H1 (cell line): ENCODE results near the gene GNG7. TPM values are rescaled to one million over a fixed set of nuclear protein-coding genes. Genes with fewer than 3 reads are reported as not detected.

Source experiments
- CTCF ChIA-PET: fragments of 300-600 bp; sonication (Branson Sonifier 250); formaldehyde crosslinking; loops from one replicate; lab custom pipeline; 2021; ENCODE audit not compliant: partially characterized antibody; lab: Charles Lee
- POLR2A ChIA-PET: fragments of 300-600 bp; sonication (Branson Sonifier 250); formaldehyde crosslinking; loops from one replicate; lab custom pipeline; 2021; ENCODE audit warnings: inconsistent platforms; ENCODE audit not compliant: partially characterized antibody; lab: Charles Lee
- DNase-seq, 2 experiments: peaks; one replicate each; pipeline versions ENCODE4 v3.0.0 to v3.0.0-alpha.2; 2010 to 2022; ENCODE audit warnings: low spot score in 2 of 2, low read depth in 1 of 2, mixed read lengths in 1 of 2
- FAIRE-seq: peaks from 2 replicates; lab custom pipeline; 2011; peaks lifted over from hg19 to GRCh38; lab: Jason Lieb, UNC
- H2AFZ ChIP-seq: 2 replicates; pipeline ENCODE4 v1.8.1; 2012; ENCODE audit warnings: low read length, inconsistent platforms
- H2AK5ac ChIP-seq: 2 replicates; pipeline ENCODE4 v1.6.1; 2013; ENCODE audit warnings: low read depth, low read length
- H2BK120ac ChIP-seq: replicated peaks from 2 replicates; pipeline ENCODE3; 2013; ENCODE audit warnings: low read depth, low read length, inconsistent platforms
- H2BK12ac ChIP-seq: 2 replicates; pipeline ENCODE4 v1.6.1; 2013; ENCODE audit warnings: low read depth, low read length
- H2BK15ac ChIP-seq: 2 replicates; pipeline ENCODE4 v1.6.1; 2013; ENCODE audit warnings: low read length
- H2BK20ac ChIP-seq: 2 replicates; pipeline ENCODE4 v1.6.1; 2013; ENCODE audit warnings: low read length
- H2BK5ac ChIP-seq: 2 replicates; pipeline ENCODE4 v1.6.1; 2013; ENCODE audit warnings: low read depth, low read length
- H3K14ac ChIP-seq: 2 replicates; pipeline ENCODE4 v1.6.1; 2013; ENCODE audit warnings: inconsistent platforms; ENCODE audit not compliant: insufficient read length
- H3K18ac ChIP-seq: 2 replicates; pipeline ENCODE4 v1.6.1; 2013; ENCODE audit warnings: low read length; ENCODE audit errors: extremely low read depth
- H3K23ac ChIP-seq: 2 replicates; pipeline ENCODE4 v1.6.1; 2013; ENCODE audit warnings: inconsistent platforms; ENCODE audit not compliant: insufficient read length
- H3K23me2 ChIP-seq: 2 replicates; pipeline ENCODE4 v1.6.1; 2013; ENCODE audit warnings: low read depth, low read length
- H3K27ac ChIP-seq: 2 replicates; pipeline ENCODE4 v1.6.1; 2011; ENCODE audit warnings: low read depth, low read length, inconsistent platforms
- H3K27me3 ChIP-seq, 4 experiments: replicated peaks in 1 of 4; 1 replicate in 1 of 4; 2 replicates in 3 of 4; pipeline versions ENCODE4 v1.6.1 to v1.8.1; 2011 to 2013; ENCODE audit warnings: low read length in 3 of 4, mild to moderate bottlenecking in 3 of 4, inconsistent platforms in 2 of 4, mixed read lengths in 2 of 4, moderate library complexity in 1 of 4; ENCODE audit not compliant: control insufficient read depth in 3 of 4, insufficient read depth in 3 of 4; ENCODE audit errors: extremely low read depth in 1 of 4
- H3K36me3 ChIP-seq, 4 experiments: 2 replicates each; pipeline versions ENCODE4 v1.6.1 to v1.8.1; 2011 to 2013; ENCODE audit warnings: mild to moderate bottlenecking in 4 of 4, low read length in 3 of 4, moderate library complexity in 2 of 4, control low read depth in 1 of 4, inconsistent platforms in 1 of 4; ENCODE audit not compliant: insufficient read depth in 4 of 4, control insufficient read depth in 2 of 4
- H3K4ac ChIP-seq: replicated peaks from 2 replicates; pipeline ENCODE3; 2013; ENCODE audit warnings: low read length, low read depth, mixed read lengths, inconsistent platforms; ENCODE audit not compliant: insufficient read length
- H3K4me1 ChIP-seq, 4 experiments: replicated peaks in 1 of 4; 1 replicate in 1 of 4; 2 replicates in 3 of 4; pipeline versions ENCODE4 v1.6.1 to v1.8.1; 2011 to 2013; ENCODE audit warnings: low read length in 3 of 4, inconsistent platforms in 2 of 4, mixed read lengths in 1 of 4; ENCODE audit not compliant: insufficient read depth in 4 of 4, control insufficient read depth in 3 of 4
- H3K4me2 ChIP-seq, 2 experiments: 2 replicates each; pipeline versions ENCODE4 v1.6.1 to v1.8.1; 2011 to 2013; ENCODE audit warnings: low read depth in 2 of 2, low read length in 2 of 2, control low read depth in 1 of 2, inconsistent platforms in 1 of 2, mild to moderate bottlenecking in 1 of 2; ENCODE audit not compliant: insufficient read depth in 1 of 2
- H3K4me3 ChIP-seq, 4 experiments: fragments of 200-600, 300-600 bp in 1 of 4; sonication (generic), shearing (Covaris generic), sonication (Bioruptor Twin) in 1 of 4; 2 replicates each; pipeline versions ENCODE4 v1.5.1 to v1.8.1; 2011 to 2016; ENCODE audit warnings: low read length in 4 of 4, low read depth in 3 of 4, control low read depth in 2 of 4, inconsistent platforms in 2 of 4, mild to moderate bottlenecking in 2 of 4, mixed read lengths in 1 of 4, moderate library complexity in 1 of 4; ENCODE audit not compliant: insufficient read depth in 2 of 4; ENCODE audit errors: extremely low read depth in 1 of 4
- H3K56ac ChIP-seq: replicated peaks from 2 replicates; pipeline ENCODE3; 2013; ENCODE audit warnings: low read depth, mild to moderate bottlenecking, mixed read lengths, low read length, inconsistent platforms; ENCODE audit not compliant: insufficient read length
- H3K79me1 ChIP-seq: 2 replicates; pipeline ENCODE4 v1.6.1; 2013; ENCODE audit warnings: low read depth, low read length, control low read depth
- H3K79me2 ChIP-seq, 2 experiments: 2 replicates each; pipeline versions ENCODE4 v1.6.1 to v1.8.1; 2012 to 2013; ENCODE audit warnings: low read length in 2 of 2, mild to moderate bottlenecking in 2 of 2, inconsistent platforms in 1 of 2; ENCODE audit not compliant: insufficient read depth in 2 of 2, control insufficient read depth in 1 of 2
- H3K9ac ChIP-seq, 4 experiments: replicated peaks in 1 of 4; 1 replicate in 1 of 4; 2 replicates in 3 of 4; pipeline versions ENCODE4 v1.6.1 to v1.8.1; 2011 to 2013; ENCODE audit warnings: low read depth in 3 of 4, low read length in 3 of 4, control low read depth in 2 of 4, mild to moderate bottlenecking in 2 of 4, moderate library complexity in 2 of 4, inconsistent platforms in 1 of 4; ENCODE audit errors: extremely low read depth in 1 of 4
- H3K9me3 ChIP-seq, 2 experiments: 2 replicates each; pipeline versions ENCODE4 v1.6.1 to v1.8.1; 2012 to 2013; ENCODE audit warnings: mild to moderate bottlenecking in 2 of 2, moderate library complexity in 2 of 2, control low read depth in 1 of 2, inconsistent platforms in 1 of 2, low read depth in 1 of 2, low read length in 1 of 2, mixed read lengths in 1 of 2; ENCODE audit not compliant: insufficient read depth in 2 of 2
- H4K20me1 ChIP-seq, 2 experiments: replicated peaks in 1 of 2; 2 replicates each; pipeline versions ENCODE3 to v1.8.1; 2011 to 2013; ENCODE audit warnings: inconsistent platforms in 2 of 2, low read length in 2 of 2, mild to moderate bottlenecking in 1 of 2; ENCODE audit not compliant: insufficient read depth in 2 of 2, control insufficient read depth in 1 of 2
- H4K5ac ChIP-seq: 2 replicates; pipeline ENCODE4 v1.6.1; 2013; ENCODE audit warnings: low read length, low read depth, mixed read lengths, inconsistent platforms; ENCODE audit not compliant: insufficient read length
- H4K8ac ChIP-seq: 2 replicates; pipeline ENCODE4 v1.8.0; 2013; ENCODE audit warnings: mild to moderate bottlenecking, moderate library complexity, low read length, inconsistent platforms; ENCODE audit not compliant: insufficient read depth; ENCODE audit errors: extremely low read depth
- H4K91ac ChIP-seq: replicated peaks from 2 replicates; pipeline ENCODE3; 2013; ENCODE audit warnings: low read length, mixed read lengths, inconsistent platforms; ENCODE audit not compliant: insufficient read length
- CHD2 ChIP-seq: IDR thresholded peaks from 2 replicates; pipeline ENCODE4 v1.6.1; 2012; ENCODE audit warnings: low read length, improper control_type of control experiment
- EP300 ChIP-seq, 2 experiments: IDR thresholded peaks; 1 replicate in 1 of 2; 2 replicates in 1 of 2; pipeline ENCODE4 v1.6.1; 2011 to 2012; ENCODE audit warnings: low read depth in 2 of 2, low read length in 2 of 2, mild to moderate bottlenecking in 2 of 2, borderline replicate concordance in 1 of 2, inconsistent platforms in 1 of 2, moderate library complexity in 1 of 2
- KDM1A ChIP-seq: fragments of 200-600, 300-600 bp; sonication (generic); IDR thresholded peaks from 2 replicates; pipeline ENCODE4 v1.7.1; 2016; ENCODE audit warnings: mild to moderate bottlenecking, low read length, borderline replicate concordance
- KDM4A ChIP-seq: IDR thresholded peaks from one replicate; pipeline ENCODE4 v1.7.1; 2012; ENCODE audit warnings: low read depth, mild to moderate bottlenecking, moderate library complexity, low read length, inconsistent platforms; ENCODE audit not compliant: severe bottlenecking
- NANOG ChIP-seq: IDR thresholded peaks from 2 replicates; pipeline ENCODE4 v1.6.1; 2011; ENCODE audit warnings: low read length, low read depth, mild to moderate bottlenecking, inconsistent platforms; ENCODE audit not compliant: insufficient read depth, poor library complexity, severe bottlenecking
- YY1 ChIP-seq: IDR thresholded peaks from 2 replicates; pipeline ENCODE4 v1.6.1; 2011; ENCODE audit warnings: low read depth, mild to moderate bottlenecking, low read length
- WGBS, 2 experiments: shearing (Covaris generic) in 1 of 2; methylation state at CpG; one replicate each; pipeline versions ENCODE4 v1.1.6 to v1.1.7; 2013 to 2015; ENCODE audit warnings: low lambda C conversion rate in 2 of 2, mixed read lengths in 2 of 2, inconsistent platforms in 1 of 2, low coverage in 1 of 2, missing lambda C conversion rate in 1 of 2; ENCODE audit not compliant: insufficient replicate concordance in 2 of 2, insufficient coverage in 1 of 2, insufficient read length in 1 of 2; ENCODE audit errors: extremely low coverage in 1 of 2, missing lambda C conversion rate in 1 of 2; 5-methylcytosine and 5-hydroxymethylcytosine counted together
- polyA plus RNA-seq, 7 experiments: library from polyadenylated mRNA; depleted of rRNA in 3 of 7; stranded (reverse) in 5 of 7; unstranded in 2 of 7; fragments of >200 nt in 5 of 7; fragments of 200-250 nt in 2 of 7; gene quantifications; 1 replicate in 5 of 7; 2 replicates in 1 of 7; 4 replicates in 1 of 7; pipeline versions ENCODE4 v1.2.1 to v1.2.3, GENCODE V29; 2011 to 2013; ENCODE audit warnings: missing spikeins in 2 of 7, mixed read lengths in 2 of 7
- total RNA-seq: library from RNA; stranded (reverse); fragmentation: NEBNext Ultra II Directional; extraction: Animal tissue kit (Norgen Biotek cat#: 25700); gene quantifications from 2 replicates; pipeline ENCODE4 v1.2.1, GENCODE V29; 2021

Gene GNG7
- total and polyA plus RNA-seq, 2 of the 8 experiments (the other 6 are each of a cell fraction or from before 2014, with no cell fraction given) = 2.8 to 7.8 TPM

DNA sequence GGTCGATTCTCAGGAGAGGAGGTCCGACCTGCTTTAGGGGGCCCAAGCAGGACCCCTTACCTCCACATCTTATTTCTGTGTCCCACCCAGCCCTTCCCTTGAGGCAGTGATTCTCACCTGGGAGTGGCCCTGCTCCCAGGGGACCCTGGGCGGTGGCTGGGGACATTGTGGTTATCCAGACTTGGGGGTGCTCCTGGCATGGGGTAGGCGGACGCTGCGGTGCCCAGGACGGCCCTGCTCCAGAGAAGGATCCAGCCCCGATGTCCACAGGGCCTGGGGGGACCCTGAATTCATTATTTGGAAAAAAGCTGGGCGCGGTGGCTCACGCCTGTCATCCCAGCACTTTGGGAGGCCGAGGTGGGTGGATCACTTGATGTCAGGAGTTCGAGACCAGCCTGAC, 142.1 kb downstream of the GNG7 start:
- Histone ChIP-seq H2BK15ac (no peak overlapping the region), H4K5ac (no peak overlapping the region), H2BK20ac (no peak overlapping the region), H3K4ac (no peak overlapping the region), H3K23me2 (no peaks in the 10 kb centered on the region; the same call in none of the 2 replicates), H2BK5ac (no peak overlapping the region), H3K79me1 (no peaks in the 10 kb centered on the region), H3K23ac (no peak overlapping the region), H4K91ac (no peak overlapping the region), H3K18ac (no peak overlapping the region), H4K20me1 (peaks cover 0 to 4% of the 10 kb centered on the region in 2 experiments), H3K9me3 (no peaks in the 10 kb centered on the region), H3K14ac (no peak overlapping the region), H3K27ac (no peak overlapping the region), H3K56ac (no peak overlapping the region), H4K8ac (no peak overlapping the region), H2BK12ac (no peak overlapping the region), H3K4me1 (peaks cover 0 to 6% (median under 1%) of the 10 kb centered on the region in 4 experiments; a peak in 1 of 7 replicates), H3K9ac (no peak overlapping the region), H3K36me3 (no peaks in the 10 kb centered on the region), H3K27me3 (no peaks in the 10 kb centered on the region), H2AFZ (no peak overlapping the region), H3K79me2 (no peaks in the 10 kb centered on the region), H3K4me2 (no peak overlapping the region), H2BK120ac (no peak overlapping the region), H3K4me3 (no peak overlapping the region), H2AK5ac (no peak overlapping the region)
- TF ChIP-seq KDM1A (no peak), YY1 (no peak), CHD2 (no peak), EP300 (IDR thresholded peaks at IDR 0.05; ENCODE audit: borderline replicate concordance in 1 of 2, low read depth in 2 of 2, low read length in 2 of 2) (no peak), NANOG (no peak), KDM4A (no peak)
- DNase-seq (no peak), FAIRE-seq (no peak)
- ChIA-PET CTCF (no interaction called here), POLR2A (no interaction called here)
- 87% methylated on average over 12 of the region's 13 CpGs; no CpG with 5 or more reads in 1 of the 2 experiments for WGBS, 2 experiments
